Measurements from ENCODE around the gene PACRG.

The PACRG gene

DNA sequence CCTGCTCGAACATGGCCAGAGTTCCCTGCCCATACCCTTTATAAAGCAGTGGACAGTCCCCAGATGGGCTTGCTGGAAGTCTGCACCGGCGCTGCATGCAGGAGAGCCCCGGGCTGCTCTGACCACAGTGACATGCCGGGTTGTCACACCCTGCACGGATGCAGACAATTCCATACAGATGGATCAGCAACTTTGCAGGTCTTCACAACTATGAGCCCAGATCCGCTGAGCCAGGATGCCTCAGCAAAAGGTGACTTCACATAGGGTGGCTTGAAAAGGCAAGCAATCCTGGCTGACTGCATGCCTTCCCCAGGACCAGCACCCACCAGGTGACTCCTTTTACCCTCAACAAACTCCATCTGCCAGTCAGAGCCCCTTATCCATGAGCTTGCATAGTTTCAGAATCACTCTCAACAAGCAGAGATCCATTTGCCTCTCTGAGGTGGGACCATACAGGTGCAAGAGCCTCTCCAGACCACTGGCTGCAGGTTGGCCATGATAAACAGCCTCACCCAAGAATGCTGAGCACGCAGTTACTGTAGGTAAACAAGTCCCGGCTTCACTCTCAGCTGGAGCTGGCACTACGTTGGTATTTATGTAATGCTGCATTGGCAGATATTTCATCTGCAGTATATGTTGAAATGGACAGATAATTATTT is 503.7 kb downstream of the PACRG start:
- DNase-seq (ENCODE audit: low read depth in 2 of 3, low spot score in 2 of 3) = no peak

DNA sequence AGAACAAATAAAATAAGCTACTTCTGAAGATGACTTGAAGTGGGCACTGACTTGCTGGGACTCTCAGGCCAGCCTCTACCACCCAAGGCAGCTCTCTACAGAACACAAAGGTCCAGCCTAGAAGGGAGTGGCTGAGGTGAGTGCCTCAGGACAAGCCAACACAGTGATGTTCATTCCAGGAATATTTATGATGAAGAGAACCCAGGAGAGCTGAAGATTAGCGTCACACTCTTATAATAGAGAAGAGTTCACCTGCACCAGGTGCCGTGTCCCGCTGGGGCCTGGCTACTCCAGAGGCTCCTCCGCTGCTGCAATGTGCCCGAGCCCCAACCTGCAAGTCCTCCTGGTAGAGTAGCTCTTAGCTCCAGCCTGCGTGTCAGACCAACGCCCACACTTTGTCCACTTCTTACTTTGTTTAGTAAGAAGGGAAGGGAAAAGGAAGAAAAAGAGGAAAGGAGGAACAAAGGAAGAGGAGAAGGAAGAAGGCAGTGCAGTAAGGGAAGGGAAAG is 504.3 kb downstream of the PACRG start:
- DNase-seq (ENCODE audit: low read depth in 2 of 3, low spot score in 2 of 3) = no peak

DNA sequence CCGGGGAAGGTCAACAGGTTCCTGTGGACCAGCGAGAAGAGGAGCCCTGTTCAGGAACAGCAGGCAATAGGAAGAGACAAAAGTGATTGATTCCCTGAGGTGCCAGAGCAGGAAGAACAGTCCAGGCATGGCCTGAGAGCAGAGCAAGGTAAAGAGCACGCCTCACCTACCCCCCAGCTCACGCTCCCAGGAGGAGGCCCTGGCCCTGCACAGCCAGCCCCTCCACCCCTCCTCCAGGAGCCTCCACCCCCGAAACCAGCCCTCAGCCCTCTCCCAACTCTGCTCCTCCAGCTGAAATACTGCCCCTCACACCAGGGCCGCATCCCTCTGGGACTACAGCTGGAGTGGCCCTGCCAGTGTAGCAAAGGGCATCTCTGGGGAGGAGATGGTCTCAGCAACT is 504.9 kb downstream of the PACRG start:
- DNase-seq (ENCODE audit: low read depth in 2 of 3, low spot score in 2 of 3) = no peak

DNA sequence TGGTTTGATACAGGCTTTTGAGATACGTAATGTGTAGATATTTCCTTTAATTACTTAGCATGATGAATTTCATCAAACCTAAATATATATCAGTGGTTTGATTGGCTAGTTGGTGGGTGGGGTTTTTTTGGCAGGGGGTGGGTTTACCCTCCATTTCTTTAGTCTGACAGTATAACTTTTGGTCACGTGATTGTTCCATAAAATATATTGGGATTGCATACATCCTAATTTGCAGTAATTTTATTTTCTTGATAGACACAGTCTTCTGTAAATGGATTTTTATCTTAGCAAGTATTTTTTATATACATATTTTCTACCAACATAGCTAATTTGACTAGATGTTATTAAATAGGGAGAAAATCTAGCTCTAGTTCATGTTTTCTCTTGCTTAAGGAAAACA is 509.3 kb downstream of the PACRG start:
- DNase-seq (ENCODE audit: low read depth in 2 of 3, low spot score in 2 of 3) = no peak

DNA sequence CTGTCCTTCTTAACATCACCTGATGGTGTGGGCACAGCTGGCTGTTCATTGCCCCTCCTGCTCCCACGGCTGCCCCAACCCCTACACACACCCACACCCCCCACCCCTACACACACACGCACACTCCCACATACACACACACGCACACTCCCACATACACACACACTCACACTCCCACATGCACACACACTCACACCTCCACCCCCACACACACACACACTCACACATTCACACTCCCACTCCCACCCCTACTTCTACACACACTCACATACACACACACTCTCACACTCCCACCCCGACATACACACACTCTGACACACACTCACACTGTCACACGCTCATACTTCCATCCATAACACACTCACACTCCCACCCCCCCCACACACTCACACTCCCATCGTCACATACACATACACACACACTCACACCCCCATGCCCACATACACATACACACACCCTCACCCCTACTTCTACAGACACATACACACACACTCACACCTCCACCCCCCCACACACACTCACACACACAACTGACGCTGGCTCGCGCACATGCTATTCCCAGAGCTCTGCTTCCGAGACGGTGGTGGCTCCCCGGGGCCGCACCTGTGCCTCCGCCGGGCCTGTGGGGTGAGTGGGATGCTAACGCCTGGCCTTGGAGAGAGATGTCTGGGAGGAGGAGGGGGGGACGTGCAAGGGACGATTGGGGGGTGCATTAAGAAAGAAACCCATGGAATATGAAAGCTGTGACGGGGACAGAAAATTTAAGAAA is 512.0 kb downstream of the PACRG start:
- no peak for DNase-seq (ENCODE audit: low read depth in 2 of 3, low spot score in 2 of 3)

DNA sequence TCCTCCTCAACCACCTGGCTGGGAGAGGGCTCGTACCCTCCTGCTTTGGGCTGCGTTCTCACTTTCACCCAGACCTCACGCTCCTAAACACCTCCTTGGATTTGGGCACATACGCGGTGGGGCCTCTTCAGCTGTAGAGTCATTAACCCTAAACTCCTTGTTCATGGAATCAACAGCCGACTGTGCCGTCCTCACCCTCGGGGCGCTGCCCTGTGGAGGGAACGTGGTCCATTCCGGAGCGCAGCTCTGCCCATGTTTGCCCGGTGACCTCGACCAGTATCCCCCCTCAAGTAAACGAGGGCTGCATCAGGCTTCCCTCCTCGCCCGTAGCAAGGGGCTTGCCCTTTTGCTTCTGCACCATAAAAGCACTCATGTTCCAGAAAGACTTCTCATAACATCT is 512.8 kb downstream of the PACRG start:
- no peak for DNase-seq (ENCODE audit: low read depth in 2 of 3, low spot score in 2 of 3)

DNA sequence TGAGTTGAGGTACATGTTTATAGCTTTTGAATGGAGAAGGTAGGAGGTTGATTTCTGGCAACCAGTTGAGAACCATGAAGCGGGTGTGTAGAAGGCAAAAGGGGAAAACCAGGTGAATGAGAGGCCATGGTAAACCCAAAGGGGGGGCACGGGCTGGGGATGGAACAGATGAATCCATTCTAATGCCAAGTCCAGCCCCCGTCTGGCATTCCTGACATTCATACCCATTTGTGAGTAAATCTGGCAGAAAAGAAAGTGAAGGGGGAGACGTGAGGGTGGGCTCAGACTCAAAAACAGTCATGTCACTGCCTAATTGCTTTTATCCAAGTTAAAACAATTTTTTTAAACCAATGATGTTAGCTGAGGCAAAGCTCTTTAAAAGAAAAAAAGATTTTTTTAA is 513.9 kb downstream of the PACRG start:
- no peak for DNase-seq (ENCODE audit: low read depth in 2 of 3, low spot score in 2 of 3)

DNA sequence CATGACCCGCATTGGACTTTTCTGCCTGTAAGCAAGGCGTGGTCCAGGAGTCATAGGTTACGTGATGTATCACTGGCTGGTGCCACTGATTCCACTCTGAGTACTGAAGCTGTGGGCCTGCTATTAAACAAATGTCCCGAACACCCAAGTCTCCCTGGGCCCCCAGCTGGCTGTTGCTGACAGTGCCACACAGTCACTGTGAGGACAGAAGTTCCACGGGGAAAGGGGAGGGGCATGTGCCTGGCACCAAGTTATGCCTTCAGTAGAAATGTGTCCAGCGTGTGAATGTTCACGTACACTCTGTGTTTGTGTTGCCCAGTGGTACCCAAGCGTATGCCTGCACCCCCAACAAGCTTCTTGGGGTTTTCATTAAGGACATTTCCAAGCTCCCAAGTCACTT is 515.3 kb downstream of the PACRG start:
- no peak for DNase-seq (ENCODE audit: low read depth in 2 of 3, low spot score in 2 of 3)

DNA sequence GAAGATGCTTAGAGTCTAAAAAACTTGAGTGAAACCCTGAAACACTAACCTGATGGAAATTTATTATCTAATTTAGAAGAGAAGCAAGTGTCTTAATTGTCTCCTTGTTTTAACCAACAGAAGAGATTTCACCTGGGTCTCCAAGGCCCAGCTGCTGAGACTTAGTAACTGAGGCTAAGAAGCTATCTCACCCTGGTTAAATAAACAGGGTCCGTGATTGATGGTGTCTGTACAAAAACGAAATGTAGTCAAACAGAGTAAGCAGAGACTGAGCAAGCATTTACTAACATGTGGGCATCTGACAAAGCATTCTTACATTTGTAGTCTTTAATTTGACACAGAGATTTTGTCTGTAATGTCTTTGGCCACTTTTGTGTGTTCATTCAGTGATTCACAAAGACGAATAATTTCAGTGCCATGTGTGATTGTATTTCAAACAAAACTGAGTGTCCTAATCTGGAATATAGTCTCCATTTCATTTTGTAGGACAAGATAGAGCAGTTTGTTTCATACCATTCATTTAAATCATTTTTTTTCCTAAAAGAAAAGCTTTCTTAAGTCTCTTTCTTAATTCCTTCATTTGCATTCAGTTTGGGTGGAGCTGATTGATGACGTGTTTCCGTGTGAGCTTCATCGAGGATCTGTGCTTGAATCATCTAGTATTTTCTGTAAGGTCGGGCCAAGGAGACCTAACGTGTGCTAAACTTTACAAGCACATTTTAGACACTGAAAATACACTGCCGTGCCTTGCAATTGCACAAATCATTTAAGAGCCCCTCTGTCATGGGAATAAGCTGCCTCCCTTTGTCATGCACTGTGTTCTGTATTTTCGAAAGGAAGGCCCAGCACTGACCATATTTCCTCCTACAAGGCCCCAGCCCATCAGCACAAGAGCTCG is 516.2 kb downstream of the PACRG start:
- no peak for DNase-seq (ENCODE audit: low read depth in 2 of 3, low spot score in 2 of 3)

DNA sequence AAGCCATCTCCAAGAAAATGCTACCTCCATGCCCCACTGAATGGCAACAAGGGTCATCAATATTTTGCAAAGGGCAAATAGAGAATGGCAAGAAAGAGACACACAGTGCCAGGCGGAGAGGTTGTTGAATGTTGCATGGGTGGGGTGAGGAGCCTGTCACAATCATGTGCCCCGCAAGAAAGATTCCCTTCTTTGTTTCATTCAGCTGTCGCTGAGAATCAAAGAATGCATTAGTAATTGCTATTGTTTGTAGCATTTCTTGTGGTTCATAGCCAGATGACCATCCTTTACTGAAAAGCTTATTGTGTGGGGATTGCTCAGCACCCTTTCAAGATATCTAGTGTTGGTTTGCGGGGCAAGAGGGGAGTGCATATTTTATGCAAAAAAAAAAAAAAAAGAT is 520.3 kb downstream of the PACRG start:
- DNase-seq (ENCODE audit: low read depth in 2 of 3, low spot score in 2 of 3) = no peak

DNA sequence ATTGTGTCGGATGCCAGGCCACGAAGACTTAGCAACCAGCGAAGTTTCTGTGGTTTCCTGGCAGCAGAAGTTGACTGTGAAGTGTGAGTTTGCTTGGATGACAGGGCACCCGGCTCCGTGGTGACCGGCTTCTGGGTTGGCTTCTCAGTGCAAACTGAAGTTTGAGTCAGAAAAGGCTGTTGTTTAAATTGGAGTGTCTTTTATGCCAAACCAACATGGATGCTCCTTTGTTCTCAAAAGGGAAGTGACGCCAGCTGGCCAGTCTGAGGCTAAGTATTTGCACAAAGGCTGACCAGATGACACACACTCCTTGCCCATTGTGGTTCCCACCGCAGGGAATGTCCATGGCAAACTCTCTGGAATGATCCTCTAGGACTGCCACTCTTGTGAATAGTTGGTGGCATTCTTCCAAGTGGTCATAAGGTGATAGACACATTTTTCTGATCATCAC is 521.9 kb downstream of the PACRG start:
- no peak for DNase-seq (ENCODE audit: low read depth in 2 of 3, low spot score in 2 of 3)

DNA sequence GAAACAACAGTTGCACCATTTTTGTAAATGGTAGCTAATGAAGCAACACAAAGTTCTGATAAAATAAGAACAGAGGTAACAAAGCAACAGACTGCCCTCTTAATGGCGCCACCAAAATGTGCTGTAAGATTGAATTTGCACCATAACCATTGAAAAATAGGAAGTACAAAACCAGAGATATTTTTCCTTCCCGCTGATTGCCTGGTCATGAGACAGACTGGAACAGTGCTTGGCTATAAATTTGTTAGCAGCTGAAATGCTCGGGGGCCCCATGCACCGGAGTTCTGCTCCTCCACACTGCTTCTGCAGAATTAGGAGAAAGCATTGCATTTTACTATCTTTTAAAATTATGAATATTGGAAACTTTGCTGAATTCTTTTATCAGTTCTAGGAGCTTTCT is 522.3 kb downstream of the PACRG start:
- no peak for DNase-seq (ENCODE audit: low read depth in 2 of 3, low spot score in 2 of 3)

DNA sequence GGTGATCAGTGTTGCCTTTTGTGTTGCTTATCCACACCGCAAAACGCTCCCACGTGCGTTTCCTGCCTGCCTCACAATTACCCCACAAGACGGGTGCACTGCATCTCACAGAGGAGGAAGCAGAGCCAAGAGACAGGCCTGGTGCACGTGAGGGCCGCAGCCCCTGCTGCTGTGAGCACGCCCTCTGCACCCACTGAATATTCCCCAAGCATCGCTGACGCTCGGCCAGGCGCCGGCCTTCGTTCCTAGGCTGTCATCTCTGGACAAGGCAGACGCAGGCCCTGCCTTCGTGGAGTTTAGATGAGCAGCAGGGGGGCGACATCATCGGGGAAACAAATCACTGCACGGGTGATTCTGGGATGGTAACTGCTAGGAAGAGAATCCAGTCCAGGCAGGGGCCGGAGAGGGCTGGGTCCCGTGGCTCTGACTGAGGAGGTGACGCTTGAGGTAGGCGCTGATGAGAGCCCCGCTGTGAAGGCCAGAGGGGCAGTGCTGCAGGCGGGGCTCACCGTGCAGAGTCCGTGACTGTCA is 524.4 kb downstream of the PACRG start:
- DNase-seq (ENCODE audit: low read depth in 2 of 3, low spot score in 2 of 3) = no peak

DNA sequence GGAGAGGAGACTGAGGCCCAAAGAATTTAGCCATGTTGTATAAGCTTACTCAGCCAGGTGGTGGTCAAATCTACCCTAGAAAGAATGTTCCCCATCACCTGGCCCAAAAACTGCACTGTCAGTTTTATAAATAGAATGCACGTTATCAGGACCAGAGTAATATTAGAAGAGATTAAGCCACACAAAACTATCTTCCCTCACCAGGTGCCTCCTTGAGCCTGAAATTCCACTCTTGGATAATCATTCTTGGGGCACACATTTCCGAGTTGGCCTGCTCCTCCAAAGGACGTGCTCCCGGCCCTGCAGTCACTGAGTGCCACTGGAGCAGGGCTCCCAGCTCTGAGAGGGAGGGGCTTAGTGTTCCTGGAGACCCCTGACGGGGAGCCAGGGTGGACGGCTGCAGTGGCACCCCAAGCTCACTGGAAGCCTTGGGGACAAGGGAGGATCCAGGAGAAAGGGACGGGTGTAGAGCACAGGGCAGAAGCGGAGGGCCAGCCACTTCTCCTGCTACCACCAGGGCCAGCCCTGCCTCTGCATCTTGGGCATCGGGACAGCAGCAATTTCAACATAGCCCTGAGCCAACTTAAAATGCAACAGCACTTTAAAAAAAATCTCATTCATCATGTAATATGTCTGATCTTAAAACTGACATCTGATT is 525.9 kb downstream of the PACRG start:
- no peak for DNase-seq (ENCODE audit: low read depth in 2 of 3, low spot score in 2 of 3)

DNA sequence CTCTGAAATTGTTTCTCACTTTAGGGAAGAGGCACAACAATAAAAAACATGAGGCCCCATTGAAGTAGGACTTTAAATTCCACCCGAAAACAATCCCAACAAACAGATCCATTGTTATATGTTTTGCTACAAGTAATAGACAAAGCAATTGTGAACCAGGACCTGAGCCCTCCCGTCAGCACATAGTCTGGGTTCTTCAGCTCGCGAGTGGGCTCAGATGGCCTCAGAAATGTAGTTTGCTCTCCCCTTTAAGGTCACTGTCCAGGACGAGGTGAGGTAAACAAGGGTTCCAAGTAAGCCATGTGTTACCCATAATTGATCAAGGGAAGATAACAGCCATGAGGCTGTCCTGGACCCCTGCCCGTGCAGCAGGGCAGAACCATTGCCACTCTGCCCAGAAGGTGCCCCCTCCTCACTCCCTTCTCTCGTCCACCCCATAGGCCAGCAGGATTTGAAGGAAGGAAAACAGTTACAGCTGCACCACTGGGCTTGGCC is 526.6 kb downstream of the PACRG start:
- no peak for DNase-seq (ENCODE audit: low read depth in 2 of 3, low spot score in 2 of 3)

DNA sequence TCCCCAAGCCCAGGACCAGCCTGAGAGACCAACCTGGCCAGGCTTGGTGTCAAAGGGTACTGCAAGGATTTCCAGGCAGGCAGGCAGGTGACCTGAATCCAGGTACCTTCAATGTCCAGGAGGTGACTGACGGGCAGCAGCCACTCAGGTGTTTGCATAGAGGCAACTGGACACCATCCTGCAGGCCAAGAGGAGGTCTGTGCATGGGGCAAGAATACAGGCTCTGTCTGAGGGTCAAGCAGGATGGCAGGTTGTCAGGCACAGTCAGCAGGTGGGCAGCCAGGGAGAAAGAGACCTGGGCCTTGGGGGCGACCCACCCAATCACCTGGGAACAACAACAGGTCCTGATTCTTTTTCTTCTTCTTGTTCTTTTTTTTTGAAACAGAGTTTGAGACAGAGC is 527.5 kb downstream of the PACRG start:
- DNase-seq (ENCODE audit: low read depth in 2 of 3, low spot score in 2 of 3) = no peak

DNA sequence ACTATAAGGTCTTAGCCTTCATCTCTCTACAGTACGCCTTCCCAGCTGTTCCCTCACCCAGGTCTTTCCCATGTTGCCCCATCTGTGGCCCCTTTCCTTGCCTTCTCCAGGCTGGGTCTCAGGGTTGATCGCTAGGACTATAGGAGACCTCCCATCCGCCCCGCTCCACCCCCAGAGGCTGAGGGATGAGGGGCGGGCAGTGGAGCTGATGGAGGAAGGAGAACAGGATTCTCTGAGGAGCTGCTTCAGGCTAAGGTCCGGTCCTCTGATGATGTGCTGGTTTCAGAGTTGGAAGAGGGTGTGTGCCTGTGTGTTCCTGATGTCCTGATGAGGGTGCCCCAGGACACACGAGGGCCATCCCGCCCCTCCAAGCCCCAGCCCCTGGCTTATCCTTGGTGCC is 531.9 kb downstream of the PACRG start:
- DNase-seq (ENCODE audit: low read depth in 2 of 3, low spot score in 2 of 3) = no peak

DNA sequence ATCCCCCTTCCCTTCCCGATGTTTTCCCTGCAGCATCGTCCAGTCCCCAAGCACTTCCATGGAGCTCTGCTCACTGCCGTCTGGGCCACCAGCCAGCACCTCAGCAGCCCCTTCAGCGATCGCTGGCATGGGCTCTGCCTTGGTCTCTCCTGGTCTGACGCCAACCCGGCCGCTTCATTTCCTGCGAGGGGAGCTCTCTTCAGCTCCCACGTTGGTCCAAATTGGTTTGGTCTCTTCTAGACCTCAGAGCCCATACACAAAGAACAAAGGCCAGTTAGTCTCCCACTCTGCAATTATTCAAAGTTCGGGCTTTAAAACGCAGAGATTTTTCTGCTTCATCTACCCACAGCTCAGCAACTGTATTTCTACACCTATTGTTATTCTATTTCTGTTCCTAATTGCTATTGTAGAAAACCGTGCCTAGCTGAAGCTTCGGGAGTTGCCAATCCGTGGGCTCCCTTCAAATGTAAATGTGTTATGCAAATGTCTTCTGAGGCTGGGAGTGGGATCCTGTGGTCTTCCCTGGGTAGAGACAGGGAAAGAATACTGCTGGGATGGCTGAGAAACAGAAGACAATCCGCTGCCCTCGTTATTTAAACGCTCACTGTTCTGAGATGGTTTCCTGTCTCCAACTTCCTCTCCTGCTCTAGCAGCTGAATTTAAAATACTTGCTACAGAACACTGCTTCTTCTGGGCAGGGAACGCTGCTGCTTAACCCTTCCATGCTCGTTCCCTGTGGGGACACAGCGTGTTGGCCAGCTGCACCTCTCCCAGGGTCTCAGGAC is 532.5 kb downstream of the PACRG start:
- no peak for DNase-seq (ENCODE audit: low read depth in 2 of 3, low spot score in 2 of 3)

DNA sequence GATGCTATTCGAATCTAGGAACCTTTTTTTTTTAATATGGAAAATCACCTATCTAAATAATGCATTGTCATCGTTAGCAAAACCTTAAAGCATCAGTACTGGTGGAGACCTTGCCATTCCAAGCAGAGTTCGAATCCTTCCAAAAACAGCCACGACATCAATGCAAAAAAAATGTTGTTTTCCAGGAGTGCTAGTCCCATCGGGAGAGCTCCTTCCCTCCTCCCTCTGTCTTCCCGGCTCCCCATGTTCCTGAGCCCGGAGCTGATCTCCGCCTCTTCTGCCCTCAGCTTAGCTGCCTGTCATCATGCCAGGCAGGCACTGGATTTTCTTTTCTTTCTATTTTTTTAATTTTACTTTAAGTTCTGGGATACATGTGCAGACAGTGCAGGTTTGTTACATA is 533.1 kb downstream of the PACRG start:
- no peak for DNase-seq (ENCODE audit: low read depth in 2 of 3, low spot score in 2 of 3)

DNA sequence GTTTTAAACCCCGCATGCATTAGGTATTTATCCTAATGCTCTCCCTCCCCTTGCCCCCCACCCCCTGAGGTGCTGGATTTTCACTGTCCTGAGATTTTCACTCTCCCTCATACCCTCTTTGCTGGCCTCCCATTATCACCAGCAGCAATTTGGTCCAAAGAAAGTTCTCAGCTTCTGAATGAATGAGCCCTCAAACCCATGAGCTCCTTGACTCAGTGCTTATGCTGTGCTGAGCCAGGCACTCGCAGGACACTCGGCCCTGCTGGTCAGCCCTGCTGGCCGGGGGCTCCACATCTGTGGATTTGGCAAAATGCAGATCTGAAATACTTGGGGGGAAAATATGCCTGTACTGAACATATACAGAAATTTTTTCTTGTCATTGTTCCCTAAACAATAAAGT is 533.6 kb downstream of the PACRG start:
- no peak for DNase-seq (ENCODE audit: low read depth in 2 of 3, low spot score in 2 of 3)
